BE2C (cell line): Measurements from ENCODE around the gene CRTC1.

Experiments used
- DNase-seq: peaks from one replicate; pipeline ENCODE4 v3.0.0-alpha.2; 2020
- H3K27me3 ChIP-seq: fragments of 250-450 bp; sonication (Bioruptor Pico); 2 replicates; pipeline ENCODE4 v1.5.1; 2020; ENCODE audit warnings: mild to moderate bottlenecking
- H3K36me3 ChIP-seq: fragments of 250-450 bp; sonication (Bioruptor Pico); 2 replicates; pipeline ENCODE4 v1.5.1; 2020; ENCODE audit warnings: mild to moderate bottlenecking
- H3K4me1 ChIP-seq: fragments of 250-450 bp; sonication (Bioruptor Pico); 2 replicates; pipeline ENCODE4 v1.5.1; 2020
- H3K4me3 ChIP-seq: 2 replicates; pipeline ENCODE4 v1.5.1; 2011; ENCODE audit warnings: low read depth, low read length
- H3K9me3 ChIP-seq: fragments of 250-450 bp; sonication (Bioruptor Pico); 2 replicates; pipeline ENCODE4 v1.5.1; 2020
- TF ChIP-seq, protein P1 (sequence below): IDR thresholded peaks from 2 replicates; pipeline ENCODE4 v1.5.1; 2012; ENCODE audit warnings: mild to moderate bottlenecking, low read depth, low read length

The CRTC1 gene

DNA sequence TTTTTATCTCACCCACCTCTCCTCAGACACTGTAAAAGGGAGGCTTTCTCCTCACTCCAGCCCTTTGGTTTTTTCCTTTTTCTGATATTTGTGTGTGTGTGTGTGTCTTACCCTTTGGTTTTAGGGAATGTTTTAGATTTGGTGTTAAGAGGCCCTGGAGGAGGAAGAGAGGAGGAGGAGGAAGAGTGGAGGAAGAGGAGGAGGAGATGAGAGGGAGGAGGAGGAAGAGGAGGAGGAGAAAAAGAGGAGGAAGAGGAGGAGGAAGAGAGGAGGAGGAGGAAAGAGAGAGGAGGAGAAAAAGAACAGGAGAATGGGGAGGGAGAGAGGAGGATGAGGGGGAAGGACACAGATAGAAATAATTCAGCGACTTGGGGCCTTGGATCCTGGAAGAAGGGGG, 36.1 kb upstream of the CRTC1 start:
- DNase-seq, result no peak
- peaks cover 6% of the 10 kb centered on the region for H3K9me3 ChIP-seq
- no peak overlapping the region for H3K4me3 ChIP-seq
- TF ChIP-seq, protein P1, sequence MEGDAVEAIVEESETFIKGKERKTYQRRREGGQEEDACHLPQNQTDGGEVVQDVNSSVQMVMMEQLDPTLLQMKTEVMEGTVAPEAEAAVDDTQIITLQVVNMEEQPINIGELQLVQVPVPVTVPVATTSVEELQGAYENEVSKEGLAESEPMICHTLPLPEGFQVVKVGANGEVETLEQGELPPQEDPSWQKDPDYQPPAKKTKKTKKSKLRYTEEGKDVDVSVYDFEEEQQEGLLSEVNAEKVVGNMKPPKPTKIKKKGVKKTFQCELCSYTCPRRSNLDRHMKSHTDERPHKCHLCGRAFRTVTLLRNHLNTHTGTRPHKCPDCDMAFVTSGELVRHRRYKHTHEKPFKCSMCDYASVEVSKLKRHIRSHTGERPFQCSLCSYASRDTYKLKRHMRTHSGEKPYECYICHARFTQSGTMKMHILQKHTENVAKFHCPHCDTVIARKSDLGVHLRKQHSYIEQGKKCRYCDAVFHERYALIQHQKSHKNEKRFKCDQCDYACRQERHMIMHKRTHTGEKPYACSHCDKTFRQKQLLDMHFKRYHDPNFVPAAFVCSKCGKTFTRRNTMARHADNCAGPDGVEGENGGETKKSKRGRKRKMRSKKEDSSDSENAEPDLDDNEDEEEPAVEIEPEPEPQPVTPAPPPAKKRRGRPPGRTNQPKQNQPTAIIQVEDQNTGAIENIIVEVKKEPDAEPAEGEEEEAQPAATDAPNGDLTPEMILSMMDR, result no peak
- no peaks in the 10 kb centered on the region for H3K27me3 ChIP-seq
- H3K36me3 ChIP-seq, result no peaks in the 10 kb centered on the region
- H3K4me1 ChIP-seq, result no peaks in the 10 kb centered on the region; the same call in 1 of the 2 replicates

DNA sequence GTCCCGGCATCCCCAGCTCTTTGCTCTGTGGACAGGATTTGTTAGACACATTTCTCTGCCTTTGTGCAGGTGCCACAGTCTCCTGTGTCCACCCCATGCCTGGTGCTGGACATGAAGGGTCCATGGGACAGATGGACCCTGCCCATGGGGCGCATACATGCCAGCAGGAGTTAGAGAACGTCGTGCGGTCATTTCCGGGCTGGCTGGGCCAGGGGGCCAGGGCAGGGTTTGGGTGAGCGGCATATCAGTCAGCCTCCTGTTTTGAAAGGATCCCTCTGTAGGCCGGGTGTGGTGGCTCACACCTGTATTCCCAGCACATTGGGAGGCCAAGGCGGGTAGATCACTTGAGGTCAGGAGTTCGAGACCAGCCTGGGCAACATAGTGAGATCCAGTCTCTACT, 35.7 kb upstream of the CRTC1 start:
- Histone ChIP-seq H3K27me3 (no peaks in the 10 kb centered on the region), H3K9me3 (peaks cover 6% of the 10 kb centered on the region), H3K4me1 (no peaks in the 10 kb centered on the region; the same call in 1 of the 2 replicates), H3K36me3 (no peaks in the 10 kb centered on the region), H3K4me3 (no peak overlapping the region)
- no peak for DNase-seq
- TF ChIP-seq, protein P1, result no peak

DNA sequence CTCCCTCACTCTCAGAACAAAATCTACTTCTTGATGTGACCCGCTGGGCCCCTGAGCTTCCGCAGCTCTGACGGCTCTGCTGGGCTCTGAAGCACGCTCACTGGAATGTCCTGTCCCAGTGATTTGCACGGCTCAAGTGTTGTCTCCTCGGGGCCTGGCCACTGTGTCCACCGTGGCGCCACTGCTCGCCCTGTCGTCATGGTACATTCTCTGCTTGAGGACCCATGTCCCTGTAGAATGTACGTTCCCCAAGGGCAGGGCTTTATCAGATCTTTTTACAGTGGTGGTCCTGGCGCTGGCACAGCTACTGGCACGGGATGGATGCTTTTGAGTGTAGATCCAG, 34.5 kb upstream of the CRTC1 start:
- H3K9me3 ChIP-seq, result peaks cover 1% of the 10 kb centered on the region
- TF ChIP-seq, protein P1, result no peak
- H3K4me3 ChIP-seq, result no peak overlapping the region
- DNase-seq, result no peak
- H3K27me3 ChIP-seq, result no peaks in the 10 kb centered on the region
- H3K4me1 ChIP-seq, result no peaks in the 10 kb centered on the region; the same call in 1 of the 2 replicates
- H3K36me3 ChIP-seq, result no peaks in the 10 kb centered on the region

DNA sequence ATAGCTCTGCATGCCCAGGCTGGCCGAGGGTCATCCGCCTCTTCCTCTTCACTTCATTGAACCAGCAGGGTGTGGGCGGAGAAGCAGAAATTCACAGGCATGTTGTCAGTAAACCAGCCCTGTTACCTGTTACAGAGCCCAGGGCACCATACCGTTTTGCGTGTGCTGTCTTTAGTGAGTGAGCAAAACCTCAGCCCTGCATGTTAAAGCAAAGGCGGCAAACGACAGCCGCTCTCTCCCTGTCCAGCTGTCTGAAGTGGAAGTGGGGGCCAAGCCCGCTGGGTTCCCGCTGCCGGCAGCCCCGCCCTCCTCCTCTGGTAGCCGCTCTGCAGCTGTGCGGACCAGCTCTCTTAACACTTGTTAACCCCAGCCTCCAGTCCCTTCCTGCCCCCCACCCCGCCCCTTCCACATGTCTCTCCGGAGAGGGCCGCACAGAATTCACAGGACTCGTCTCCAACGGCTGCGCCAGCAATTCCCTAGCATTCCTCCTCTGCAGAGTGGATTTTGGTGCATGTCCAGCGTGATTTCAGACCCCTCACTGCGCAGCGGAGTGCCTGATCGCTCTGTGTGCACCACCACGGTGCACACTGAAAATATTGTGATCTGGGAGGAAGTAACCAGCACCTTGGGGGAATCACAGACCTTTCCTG, 34.0 kb upstream of the CRTC1 start:
- TF ChIP-seq, protein P1, result no peak
- DNase-seq, result peak; percentile 51
- H3K4me1 ChIP-seq, result no peaks in the 10 kb centered on the region; the same call in 1 of the 2 replicates

DNA sequence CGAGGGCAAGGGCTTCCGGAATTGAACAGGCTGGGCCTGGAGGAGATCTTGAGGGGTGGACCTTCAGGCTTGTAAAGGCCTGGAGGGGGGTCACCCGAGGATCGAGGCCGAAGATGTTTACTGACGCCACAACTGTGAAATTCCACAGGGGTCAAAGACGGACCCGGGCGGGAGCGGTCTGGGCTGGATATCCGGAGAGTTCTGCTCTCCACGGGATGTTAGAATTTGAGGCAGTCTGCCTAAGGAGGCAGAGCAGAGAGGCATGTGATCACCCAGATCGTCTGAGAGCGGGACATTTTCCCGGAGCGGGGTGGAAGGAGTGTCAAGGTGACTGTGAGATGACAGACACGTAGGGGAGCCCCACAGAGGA, 33.5 kb upstream of the CRTC1 start:
- no peak for DNase-seq
- H3K4me1 ChIP-seq, result no peaks in the 10 kb centered on the region; the same call in 1 of the 2 replicates
- TF ChIP-seq, protein P1, result no peak
- no peaks in the 10 kb centered on the region for H3K9me3 ChIP-seq
- H3K4me3 ChIP-seq, result no peak overlapping the region
- no peaks in the 10 kb centered on the region for H3K36me3 ChIP-seq
- no peaks in the 10 kb centered on the region for H3K27me3 ChIP-seq

More for the DNA sequence above, 34.0 kb upstream of the CRTC1 start:
- no peaks in the 10 kb centered on the region for H3K9me3 ChIP-seq
- no peaks in the 10 kb centered on the region for H3K36me3 ChIP-seq
- no peaks in the 10 kb centered on the region for H3K27me3 ChIP-seq
- H3K4me3 ChIP-seq, result no peak overlapping the region

DNA sequence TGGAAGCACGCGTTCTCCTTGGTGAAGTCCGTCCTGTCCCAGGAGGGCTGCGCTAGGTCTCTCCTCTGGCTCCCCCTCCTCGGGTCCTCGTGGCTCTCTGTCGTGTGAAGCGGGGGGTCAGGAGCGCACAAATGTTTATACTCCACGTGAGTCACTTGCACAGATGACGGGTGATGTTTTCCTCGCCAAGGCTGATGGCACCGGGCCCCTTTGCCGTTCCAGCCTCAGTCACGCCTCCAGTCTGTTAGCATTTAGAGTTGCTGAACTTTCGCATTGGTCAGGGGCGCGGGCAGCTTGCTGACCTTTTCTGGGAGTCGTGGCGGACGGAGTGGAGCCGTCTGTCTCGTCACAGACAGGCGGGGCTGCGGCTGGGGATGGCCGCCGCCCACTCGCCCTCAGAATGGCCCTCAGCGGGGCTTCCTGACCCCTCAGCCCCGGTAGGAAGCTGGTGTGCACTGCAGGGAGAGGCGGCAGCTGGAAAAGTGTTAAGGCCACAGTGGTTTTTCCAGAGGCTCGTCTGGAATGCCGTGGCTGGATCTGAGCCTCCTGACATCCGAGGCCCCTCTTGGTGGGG, 32.9 kb upstream of the CRTC1 start:
- Histone ChIP-seq H3K9me3 (no peaks in the 10 kb centered on the region), H3K4me1 (no peaks in the 10 kb centered on the region; the same call in 1 of the 2 replicates), H3K27me3 (no peaks in the 10 kb centered on the region), H3K4me3 (no peak overlapping the region), H3K36me3 (no peaks in the 10 kb centered on the region)
- TF ChIP-seq, protein P1, result no peak
- DNase-seq, result no peak
